HG03457 (cell line): Measurements from ENCODE around the gene MYPN.
"Not testable (repeated sequence)": the region's sequence is repeated elsewhere in the genome, so short reads cannot be mapped to it uniquely, and the experiment has no call there.

Experiments
- ATAC-seq: cut with Tn5 transposase; IDR thresholded peaks from one replicate; pipeline ENCODE4 v1.9.1; 2021; ENCODE audit warnings: moderate number of reproducible peaks; ENCODE audit not compliant: unreplicated experiment

Gene MYPN

DNA sequence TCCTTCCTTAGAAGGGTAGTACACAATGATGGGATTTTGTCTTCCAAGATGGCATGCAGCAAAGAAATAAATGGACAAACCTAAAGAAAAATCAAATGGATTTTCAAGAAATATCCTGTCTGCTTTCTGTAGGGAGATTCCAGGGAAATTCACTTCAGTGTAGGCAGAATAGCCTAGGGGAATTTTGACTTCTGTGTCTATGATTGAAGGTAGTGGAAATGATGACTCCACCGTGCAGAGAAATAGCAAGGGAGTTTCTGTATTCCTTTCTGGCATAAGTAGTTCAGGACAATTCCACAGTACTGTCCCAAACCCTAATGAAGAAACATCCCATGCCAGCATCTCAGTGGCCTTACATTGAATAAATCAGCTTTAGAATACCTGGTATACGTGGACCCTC lies 113.1 kb downstream of the MYPN start:
- ATAC-seq: no peak

DNA sequence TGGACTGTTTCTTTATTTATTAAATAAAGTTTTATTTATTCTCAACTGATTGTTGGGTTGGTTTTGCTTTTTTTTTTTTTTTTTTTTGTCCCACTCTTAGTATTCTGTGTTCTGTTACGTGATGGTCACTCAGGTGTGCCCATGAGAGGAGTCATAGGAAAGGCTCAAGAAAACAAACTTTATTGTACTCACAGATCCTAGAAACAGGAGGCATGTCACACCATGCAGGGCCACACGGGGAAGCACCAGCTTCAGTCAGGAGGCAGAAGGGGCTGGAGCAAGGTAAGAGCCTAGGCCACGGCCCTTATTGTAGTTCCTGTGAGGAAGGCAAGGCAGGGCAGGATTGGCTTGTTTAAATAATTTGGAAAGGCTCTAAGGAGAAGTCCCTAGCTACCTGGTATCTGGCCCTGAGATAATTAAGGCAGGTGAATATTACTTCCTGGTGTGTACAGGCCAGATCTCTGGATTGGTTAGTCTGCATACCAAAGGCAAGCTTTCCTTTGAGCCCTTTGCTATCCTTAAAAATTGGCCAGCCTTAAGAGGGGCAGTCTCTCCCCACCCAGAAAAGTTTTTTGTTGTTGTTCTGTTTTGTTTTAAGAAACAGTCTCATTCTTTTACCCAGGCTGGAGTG lies 114.4 kb downstream of the MYPN start:
- no peak for ATAC-seq

DNA sequence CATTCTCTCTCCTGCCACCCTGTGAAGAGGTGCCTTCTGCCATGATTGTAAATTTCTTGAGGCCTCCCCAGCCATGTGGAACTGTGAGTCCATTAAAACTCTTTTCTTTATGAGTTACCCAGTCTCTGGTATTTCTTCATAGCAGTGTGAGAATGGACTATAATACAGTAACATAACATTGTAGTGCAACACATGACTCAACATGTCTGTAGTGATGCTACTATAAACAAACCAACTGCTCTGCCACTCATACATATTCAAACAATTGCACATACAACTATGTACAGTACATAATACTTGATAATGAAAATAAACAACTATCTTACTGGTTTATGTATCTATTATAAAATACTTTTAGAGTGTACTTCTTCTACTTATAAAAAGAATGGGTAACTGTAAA lies 115.5 kb downstream of the MYPN start:
- no peak for ATAC-seq

DNA sequence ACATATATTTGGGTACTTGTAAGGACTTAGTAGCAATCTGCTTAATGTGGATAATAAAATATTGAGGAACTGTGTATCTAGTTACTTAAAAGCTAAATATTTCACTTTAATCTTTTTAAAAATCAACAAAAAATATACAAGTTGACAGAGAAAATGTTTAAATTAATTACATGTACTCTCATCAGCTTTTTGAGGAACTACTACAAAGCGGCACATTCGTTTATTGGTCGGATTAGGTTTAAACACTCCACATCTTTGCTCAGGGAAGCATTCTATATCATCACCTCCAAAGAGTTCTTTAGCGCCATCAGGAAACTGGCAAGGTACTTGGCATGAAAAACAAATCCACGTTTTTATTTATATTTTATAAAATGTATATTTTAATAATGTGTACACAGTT lies 121.0 kb downstream of the MYPN start:
- ATAC-seq: no peak

DNA sequence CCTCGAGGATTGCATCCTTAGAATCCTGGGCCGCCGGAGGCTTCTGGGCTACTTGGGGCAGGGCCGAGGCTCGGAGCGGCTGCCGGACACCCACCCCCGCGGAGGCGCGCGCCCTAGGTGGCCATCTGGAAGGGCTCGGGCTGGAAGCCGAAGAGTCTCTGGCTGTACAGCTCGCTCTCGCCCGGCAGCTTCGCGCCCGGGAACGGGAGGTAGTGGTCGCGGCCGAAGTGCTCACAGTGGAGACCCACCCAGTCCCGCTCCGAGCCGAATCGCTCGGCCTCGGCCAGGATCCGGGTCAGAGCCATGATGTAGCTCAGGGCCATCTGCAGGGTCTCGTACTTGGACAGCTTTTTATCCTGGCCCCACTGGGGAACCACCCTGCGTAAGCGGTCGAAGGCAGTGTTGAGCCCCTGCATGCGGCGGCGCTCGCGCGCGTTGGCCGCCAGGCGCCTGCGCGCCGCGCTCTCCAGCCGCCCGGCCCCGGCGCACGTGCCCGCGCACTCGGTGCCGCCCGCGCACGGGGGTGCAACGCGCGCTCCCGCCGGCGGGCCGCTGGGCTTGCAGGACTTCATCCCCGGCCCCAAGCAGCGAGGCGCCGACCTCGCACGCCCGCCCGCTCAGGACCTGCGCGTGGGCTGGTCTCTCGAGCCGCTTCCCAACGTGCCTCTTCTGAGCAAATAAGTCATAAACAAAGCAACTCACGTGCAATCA lies 122.0 kb downstream of the MYPN start:
- ATAC-seq: peak; percentile 89

DNA sequence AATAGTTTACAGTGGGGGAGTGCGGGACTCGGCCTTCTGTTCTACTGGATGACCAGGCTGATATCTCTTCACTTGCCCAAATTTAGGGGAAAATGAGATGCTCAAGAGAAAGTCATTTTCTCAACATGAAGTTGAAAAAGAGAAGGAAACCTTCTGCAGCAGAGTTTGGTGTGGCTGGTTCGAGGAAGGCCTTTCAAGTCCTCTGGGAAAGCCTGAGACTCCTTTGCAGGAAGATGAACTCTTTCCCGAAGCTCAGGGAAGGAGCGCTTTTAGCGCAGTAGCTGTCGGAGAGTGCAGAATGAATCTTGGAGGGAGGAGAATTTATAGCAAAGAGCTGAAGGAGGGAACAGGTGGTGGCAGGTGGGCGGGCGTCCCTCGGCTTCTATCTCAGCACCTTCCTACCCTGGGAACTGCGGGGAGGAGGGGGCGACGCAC lies 122.5 kb downstream of the MYPN start, which contains the start of gene ATOH7:
Gene ATOH7 (minus strand): TSS at position 297 of the 435 bp plus-strand sequence. CDS start 436 bp downstream, outside the sequence.
- ATAC-seq: no peak

DNA sequence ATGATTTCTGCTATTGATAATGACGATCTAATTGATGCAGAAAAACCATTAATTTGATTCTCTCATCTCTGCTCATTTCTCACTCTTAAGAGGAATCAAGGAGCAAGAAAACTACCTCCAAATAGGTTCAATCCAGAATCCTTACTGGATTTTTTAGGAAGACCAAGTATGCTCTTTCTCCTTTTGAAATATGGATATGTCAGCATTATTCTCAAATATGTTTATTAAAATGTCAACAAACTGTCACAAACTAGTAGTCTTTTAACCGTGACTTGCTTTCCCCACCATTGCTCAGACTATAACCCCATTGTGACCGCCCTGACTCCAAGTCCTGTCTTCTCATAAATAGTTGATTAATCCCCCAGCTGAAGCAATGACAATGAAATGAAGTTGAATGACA lies 123.8 kb downstream of the MYPN start:
- ATAC-seq: no peak

DNA sequence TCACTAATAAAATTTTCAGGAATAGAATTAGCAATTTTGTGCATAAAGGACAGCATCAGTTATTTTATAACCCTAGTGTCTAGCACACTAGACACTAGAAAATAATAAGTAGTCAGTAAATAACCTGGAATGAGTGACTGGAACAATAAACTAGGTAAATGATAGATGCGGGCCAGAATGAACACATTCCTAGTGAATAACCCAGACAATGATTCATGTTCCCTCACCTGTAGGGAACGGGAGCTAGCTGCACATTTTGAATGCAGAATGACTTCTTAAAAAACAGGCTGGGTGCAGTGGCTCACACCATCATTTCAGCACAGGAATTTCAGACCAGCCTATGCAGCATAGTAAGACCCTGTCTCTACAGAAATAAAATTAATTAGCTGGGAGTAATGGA lies 125.8 kb downstream of the MYPN start:
- no peak for ATAC-seq

DNA sequence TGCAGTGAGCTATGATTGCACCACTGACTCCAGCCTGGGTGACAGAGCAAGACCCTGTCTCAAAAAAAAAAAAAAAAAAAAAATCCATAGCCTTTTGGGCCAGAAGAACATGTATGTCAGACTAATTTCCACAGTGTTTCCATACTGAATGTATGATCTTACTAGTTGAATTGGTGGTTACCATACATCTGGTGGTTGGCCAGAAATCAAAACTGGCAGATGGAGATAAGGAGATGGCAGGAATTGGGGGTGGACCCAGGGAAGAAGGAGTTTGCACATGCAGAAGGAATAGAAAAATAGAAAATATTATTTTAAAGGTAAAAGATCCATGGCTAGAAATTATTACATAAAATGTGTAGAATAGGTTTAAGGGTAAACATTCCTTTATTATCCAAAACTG lies 126.3 kb downstream of the MYPN start:
- ATAC-seq: no peak

DNA sequence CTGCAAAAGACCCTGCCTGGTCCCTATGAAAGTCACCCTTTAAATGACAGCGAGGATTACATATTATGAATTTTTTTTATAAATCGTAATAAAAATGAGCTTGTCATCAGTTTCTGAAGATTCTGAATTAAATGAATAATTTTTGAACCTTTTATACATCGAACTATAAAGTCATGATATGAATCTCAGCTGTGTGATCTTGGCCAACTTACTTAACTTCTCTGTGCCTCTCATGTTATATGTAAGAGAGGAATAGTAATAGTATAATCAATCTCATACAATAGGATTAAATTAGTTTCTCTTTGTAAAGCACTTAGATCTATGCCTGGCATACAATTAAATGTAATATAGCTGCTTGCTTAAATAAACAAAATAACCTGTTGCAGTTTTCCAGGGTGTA lies 127.9 kb downstream of the MYPN start:
- no peak for ATAC-seq

DNA sequence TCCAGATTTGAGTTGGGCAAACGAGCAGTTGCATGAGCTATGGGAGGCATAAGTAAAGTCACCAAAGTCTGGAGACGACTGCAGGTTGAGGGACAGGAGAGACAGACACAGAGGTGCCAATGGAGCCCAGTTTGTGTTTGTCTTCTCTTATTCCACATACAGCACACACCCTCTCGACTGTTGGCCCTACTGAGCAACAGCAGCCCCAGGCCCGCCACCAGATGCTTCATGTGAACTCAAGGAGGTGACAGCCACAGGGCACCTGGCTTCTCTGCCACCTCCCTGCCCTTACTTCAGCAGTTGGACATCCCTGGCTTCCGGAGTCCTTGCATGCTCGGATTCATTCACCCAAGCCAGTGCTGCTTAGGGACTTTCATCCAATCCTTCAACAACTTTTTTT lies 129.1 kb downstream of the MYPN start:
- no peak for ATAC-seq

DNA sequence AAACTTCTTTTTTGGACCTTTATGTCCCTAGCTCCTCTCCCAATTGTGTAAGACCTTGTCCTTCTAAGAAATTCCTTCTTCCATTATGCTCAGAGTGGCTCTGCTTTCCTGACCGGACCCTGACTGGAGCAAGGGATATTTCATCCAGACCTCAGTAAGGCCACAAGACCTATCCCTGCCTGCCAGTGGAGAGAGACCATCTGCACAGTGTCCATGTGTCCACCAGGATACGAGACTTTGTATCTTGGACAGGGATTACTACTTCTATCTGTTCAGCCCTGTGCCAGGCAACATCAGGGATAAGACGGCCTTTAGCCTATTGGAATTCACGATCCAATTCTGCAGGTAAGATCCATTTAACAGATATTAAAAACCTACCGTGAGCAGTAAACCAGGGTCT lies 129.8 kb downstream of the MYPN start:
- ATAC-seq: no peak

DNA sequence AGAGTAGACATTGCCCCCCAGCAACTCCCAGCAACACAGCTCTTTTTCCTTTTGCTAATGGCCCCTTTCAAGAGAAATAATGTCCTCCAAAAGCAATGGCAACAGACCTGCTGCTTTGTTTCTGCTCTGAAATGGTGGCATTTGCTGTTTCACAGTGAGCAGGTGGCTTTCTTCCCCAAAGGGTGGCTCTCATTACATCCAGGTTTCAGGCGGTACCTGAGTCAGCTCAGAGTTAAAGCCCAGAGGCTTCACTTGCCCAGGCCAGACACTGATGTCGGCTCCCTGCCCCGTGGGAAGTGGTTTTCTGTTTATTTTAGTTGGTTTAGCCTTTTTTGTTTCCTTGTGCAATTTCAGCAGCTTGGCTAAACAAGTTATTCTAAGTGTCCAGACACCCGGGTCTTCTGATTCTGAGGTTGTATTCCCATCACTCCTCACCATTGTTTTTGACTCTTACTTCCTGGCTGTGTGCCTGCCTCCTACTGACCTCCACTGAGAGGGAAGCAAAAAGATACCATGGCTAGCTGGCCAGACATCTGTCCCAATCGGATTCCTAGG lies 130.4 kb downstream of the MYPN start:
- ATAC-seq: no peak

DNA sequence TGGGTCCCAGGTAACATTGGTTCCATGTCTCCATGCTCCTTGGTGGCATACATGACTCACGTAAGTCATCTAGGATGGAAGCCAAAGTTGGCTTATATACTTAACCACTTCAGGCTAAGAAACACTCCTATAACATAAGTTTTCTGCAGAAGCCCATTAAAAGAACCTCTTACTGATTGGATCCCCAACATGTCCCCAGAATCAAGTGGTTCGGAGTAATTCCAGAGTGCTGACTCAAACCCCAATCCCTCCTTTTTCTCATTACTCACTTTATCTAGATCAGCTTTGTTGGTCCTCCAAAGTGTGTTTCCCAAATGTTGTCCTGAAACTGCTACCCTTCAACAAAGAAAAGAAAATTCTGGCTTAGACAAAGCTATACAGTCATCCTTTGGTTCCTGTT lies 132.8 kb downstream of the MYPN start:
- ATAC-seq: no peak

DNA sequence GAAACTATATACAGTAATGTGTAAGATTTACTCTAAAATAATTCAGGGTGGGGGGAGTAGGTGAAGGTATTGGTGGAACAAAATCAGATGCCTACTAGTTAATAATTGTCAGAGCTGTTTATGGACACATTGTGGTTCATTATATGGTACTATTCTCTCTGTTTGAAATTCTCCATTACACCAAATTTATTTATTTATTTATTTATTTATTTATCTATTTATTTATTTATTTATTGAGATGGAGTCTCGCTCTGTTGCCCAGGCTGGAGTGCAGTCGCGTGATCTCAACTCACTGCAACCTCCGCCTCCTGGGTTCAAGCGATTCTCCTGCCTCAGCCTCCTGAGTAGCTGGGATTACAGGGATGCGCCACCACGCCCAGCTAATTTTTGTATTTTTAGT lies 137.1 kb downstream of the MYPN start:
- ATAC-seq: not testable (repeated sequence)

DNA sequence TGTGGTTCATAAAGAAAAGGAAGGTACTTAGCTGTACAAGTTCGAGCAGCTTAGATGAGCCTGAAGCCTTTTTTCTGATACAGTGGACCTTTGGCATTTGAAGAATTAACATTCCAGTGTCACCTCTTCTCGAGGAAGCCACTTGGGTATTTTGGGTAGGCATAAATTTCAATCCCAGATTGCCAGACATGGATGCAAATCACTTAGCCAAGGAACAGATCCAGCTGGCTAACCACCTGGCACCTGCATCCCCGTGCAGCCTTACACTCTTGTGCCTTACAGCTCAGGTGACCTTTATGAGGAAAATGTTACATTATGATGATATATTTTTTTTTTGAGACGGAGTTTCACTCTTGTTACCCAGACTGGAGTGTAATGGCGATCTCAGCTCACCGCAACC lies 138.6 kb downstream of the MYPN start:
- no peak for ATAC-seq

DNA sequence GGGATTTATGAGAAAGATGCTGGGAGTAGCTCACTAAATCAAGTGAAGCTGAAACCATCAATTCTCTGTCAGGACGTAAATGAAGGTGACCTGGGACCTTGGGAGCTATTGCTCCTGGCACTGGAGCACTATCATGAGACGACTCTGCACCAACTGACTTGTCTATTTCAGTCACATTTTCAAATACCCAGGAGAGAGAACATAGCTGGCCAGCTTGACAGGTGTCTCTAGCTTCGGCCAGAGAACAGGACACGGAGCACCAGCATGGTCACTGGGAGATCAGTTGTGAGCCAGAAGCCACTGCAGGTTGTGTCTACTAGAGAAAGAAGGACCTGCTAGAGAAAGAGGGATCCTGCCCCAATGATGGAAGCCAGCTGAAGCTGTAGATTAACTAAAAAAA lies 140.0 kb downstream of the MYPN start:
- no peak for ATAC-seq

DNA sequence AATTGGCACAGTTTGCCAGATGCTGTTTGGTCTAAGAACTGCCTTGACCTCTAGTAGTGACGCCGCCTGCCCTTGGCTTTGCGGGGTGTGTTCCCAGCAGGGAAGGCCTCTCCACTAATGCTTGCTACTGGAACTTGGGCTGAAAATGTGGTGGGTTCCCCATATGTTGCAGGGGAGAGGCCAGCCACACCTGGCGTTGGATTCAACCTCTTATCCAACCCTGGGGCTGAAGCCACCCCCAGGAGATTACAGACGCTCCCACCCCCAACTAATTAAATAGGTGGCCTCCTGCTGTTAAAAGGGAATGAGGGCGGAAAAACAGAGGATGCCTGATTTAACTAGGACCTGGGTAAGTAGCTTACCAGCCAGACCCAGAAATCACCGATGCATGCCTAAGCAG lies 141.9 kb downstream of the MYPN start:
- ATAC-seq: no peak

DNA sequence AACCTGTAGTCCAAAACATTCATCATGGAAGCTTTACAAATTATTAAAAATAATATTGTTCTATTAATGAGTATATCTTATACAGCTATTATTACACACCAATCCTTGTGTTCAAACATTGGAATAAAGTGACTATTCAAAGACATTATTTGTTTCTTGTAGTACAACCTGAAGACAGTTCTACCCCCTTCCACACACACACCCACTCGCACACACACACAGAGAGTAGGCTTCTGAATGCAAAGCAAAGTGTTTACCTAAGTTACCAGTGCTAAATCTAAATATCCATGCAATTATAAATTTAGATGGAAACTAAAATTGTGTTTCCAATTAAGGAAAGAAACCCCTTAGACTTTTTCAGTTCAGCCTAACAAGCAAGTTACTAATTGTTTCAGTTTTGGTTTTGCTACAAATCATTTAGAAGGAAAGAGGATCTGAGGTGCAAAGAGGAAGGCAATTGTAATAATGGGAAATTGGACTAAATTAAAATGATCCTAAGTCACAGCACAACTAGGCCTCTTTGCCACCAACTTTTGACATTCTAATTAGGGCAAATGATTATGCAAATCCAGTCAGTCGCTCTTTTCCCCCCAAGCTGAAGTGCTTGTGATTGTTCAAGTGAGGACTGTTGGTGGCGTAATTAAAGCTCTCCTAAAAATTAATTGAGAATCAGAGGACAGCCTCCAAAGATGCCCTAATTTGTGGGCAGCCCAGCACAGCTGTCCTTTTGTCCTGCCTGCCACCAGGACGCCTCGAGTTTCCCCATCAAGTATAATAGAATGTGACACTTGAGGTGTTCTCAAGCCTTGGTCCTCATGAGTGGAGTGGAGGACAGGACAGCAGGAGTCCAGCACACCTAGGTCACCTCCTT lies 142.6 kb downstream of the MYPN start:
- no peak for ATAC-seq

DNA sequence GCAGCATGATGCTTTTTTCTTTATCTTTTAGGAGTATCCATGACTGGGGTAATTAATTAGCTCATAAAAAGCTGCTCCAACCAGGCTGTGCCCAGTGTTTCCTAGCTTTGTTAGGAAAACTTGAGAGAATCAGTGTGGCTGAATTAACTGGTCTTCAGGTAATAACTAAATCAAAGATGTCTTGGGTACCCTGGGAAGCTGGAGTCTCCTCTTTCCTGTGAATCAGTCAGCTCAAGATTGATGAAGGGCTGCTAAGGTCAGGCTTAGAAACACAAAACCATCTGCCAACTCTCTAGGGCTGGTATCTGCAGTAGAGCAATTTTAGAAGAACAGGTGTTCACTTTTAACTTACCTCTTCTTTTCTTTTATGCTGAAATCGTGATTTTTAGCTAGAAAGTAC lies 144.1 kb downstream of the MYPN start:
- no peak for ATAC-seq

DNA sequence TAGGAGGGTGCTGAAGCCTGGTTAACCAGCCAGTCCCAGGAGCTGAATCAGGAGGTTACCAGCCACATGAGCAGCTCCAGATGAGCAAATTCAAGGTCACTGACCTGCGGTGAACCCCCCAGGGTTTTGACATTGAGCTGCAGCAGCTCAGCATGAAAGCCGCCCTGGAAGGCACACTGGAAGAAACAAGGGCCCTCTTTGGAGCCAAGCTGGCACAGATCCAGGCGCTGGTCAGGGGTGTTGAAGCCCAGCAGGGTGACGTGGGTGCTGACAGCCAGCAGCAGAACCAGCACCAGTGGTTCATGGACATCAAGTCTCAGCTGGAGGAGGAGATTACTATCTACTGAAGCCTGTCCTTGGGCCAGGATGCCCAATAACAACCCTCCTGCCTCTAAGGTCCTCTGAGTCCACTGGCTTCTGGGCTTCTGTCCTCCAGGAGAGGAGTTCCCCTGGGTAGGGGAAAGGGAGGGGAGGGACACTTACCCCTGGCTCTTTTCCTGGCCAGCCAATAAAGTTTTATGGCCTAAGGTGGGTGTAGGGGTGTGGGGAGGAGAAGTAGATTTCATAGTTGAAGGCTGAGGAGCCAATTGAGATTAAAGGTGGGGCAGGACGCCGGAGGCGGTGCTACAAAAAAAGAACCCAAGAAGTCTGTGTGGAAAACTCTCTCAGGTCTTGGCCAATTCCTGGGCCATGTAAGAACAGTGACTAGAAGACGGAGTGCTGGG lies 152.0 kb downstream of the MYPN start:
- no peak for ATAC-seq
